ENCODE measurements around the gene MYEF2.

GRCh38 chr15:48145923-48146322, 32.2 kb downstream of the MYEF2 start:
- TF ChIP-seq GATA2 (IDR thresholded peaks at IDR 0.05; ENCODE audit: low read depth, low read length) (no peak), GATA3 (IDR thresholded peaks at IDR 0.05; ENCODE audit: low read depth, low read length) (no peak)
